Measurements from ENCODE around the gene SRP54. TPM values are rescaled to one million over a fixed set of nuclear protein-coding genes. Genes with fewer than 3 reads are reported as not detected.
A peak's percentile ranks its signal among the peaks of the same experiment; 100 is the strongest.

The SRP54 gene
- total and polyA plus RNA-seq, 2 of the 8 experiments (the other 6 are each of a cell fraction or from before 2014, with no cell fraction given): 19.7 to 60.0 TPM

DNA sequence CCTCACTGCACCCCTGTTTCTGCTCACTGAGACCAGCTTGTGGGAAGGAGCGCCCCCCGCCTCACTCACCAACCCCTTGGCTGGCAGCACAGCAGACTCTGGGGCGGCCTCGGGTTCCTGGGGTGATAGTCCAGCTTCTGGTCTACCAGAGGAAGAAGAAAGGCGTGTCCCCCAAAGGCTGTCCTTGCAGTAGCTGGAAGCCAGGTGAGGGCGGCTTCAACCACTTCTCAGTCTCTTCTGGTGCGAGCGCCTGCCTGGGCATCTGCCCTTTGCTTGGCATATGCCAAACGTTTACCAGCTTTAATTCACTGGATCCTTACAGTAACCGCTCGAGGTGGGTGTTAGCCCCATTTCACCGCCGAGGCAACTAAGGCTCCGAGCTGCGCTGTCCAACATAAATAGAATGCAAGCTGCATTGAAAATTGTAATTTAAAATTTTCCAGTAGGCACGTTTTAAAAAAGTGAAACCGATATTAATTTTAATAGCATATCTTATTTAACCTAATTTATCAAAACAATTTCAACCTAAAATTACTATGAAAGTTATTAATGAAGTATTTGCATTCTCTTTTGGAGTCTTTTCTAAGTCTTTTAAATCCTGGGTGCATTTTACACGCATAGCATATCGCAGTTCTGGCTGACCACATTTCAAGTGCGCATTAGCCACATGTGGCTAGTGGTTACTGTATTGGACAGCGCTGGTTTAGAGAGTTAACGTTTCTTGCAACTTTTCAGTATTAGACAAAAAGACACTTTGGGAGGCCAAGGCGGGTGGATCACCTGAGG is 64.2 kb downstream of the SRP54 start:
- Histone ChIP-seq H3K79me2 (ENCODE audit: control insufficient read depth in 1 of 2, insufficient read depth in 2 of 2, low read length in 2 of 2) (peaks cover 0 to 6% of the 10 kb centered on the region in 2 experiments; a peak in 2 of 4 replicates), H3K4me2 (ENCODE audit: insufficient read depth in 1 of 2, low read depth in 2 of 2, low read length in 2 of 2) (peak overlapping the region; percentile 70 to 85), H3K36me3 (ENCODE audit: control insufficient read depth in 2 of 4, insufficient read depth in 4 of 4, low read length in 3 of 4) (no peaks in the 10 kb centered on the region; a peak in 2 of 8 replicates), H3K14ac (ENCODE audit: insufficient read length) (no peak overlapping the region), H3K4me1 (replicated peaks in 1 of 4; ENCODE audit: control insufficient read depth in 3 of 4, insufficient read depth in 4 of 4, low read length in 3 of 4) (no peaks in the 10 kb centered on the region; a peak in 1 of 7 replicates), H2BK15ac (ENCODE audit: low read length) (no peak overlapping the region), H2BK20ac (ENCODE audit: low read length) (no peak overlapping the region), H3K9me3 (ENCODE audit: insufficient read depth in 2 of 2, low read depth in 1 of 2, low read length in 1 of 2) (no peaks in the 10 kb centered on the region), H3K9ac (replicated peaks in 1 of 4; ENCODE audit: extremely low read depth in 1 of 4, low read depth in 3 of 4, low read length in 3 of 4) (peak overlapping the region; percentile 61 to 83 (median 82)), H2AK5ac (ENCODE audit: low read depth, low read length) (no peak overlapping the region), H3K56ac (replicated peaks; ENCODE audit: insufficient read length, low read depth, low read length) (no peak overlapping the region), H2BK12ac (ENCODE audit: low read depth, low read length) (no peak overlapping the region), H3K23ac (ENCODE audit: insufficient read length) (no peak overlapping the region), H3K27me3 (replicated peaks in 1 of 4; ENCODE audit: control insufficient read depth in 3 of 4, extremely low read depth in 1 of 4, insufficient read depth in 3 of 4, low read length in 3 of 4) (no peaks in the 10 kb centered on the region), H4K20me1 (replicated peaks in 1 of 2; ENCODE audit: control insufficient read depth in 1 of 2, insufficient read depth in 2 of 2, low read length in 2 of 2) (no peaks in the 10 kb centered on the region), H4K91ac (replicated peaks; ENCODE audit: insufficient read length, low read length) (peak overlapping the region; percentile 93), H3K4ac (replicated peaks; ENCODE audit: insufficient read length, low read depth, low read length) (no peak overlapping the region), H3K27ac (ENCODE audit: low read depth, low read length) (peak overlapping the region; percentile 82), H4K5ac (ENCODE audit: insufficient read length, low read depth, low read length) (peak overlapping the region; percentile 99), H3K18ac (ENCODE audit: extremely low read depth, low read length) (peak overlapping the region; percentile 94), H2BK120ac (replicated peaks; ENCODE audit: low read depth, low read length) (no peak overlapping the region), H3K23me2 (ENCODE audit: low read depth, low read length) (no peaks in the 10 kb centered on the region; the same call in none of the 2 replicates), H2BK5ac (ENCODE audit: low read depth, low read length) (peak overlapping the region; percentile 96), H4K8ac (ENCODE audit: extremely low read depth, insufficient read depth, low read length) (peak overlapping the region; percentile 89; the same call in 1 of the 2 replicates), H3K4me3 (ENCODE audit: extremely low read depth in 1 of 4, insufficient read depth in 2 of 4, low read depth in 3 of 4, low read length in 4 of 4) (peak overlapping the region; percentile 67 to 87 (median 80)), H2AFZ (ENCODE audit: low read length) (0 out of 2 replicates have a peak overlapping the region, but pooled peaks have one; percentile 28), H3K79me1 (ENCODE audit: low read depth, low read length) (no peaks in the 10 kb centered on the region)
- CTCF ChIA-PET (ENCODE audit: partially characterized antibody): no interaction called here
- no peak for FAIRE-seq
- WGBS, 2 experiments (ENCODE audit: extremely low coverage in 1 of 2, insufficient coverage in 1 of 2, insufficient read length in 1 of 2, insufficient replicate concordance in 2 of 2, low coverage in 1 of 2, low lambda C conversion rate in 2 of 2, missing lambda C conversion rate in 1 of 2): 33% methylated on average over 23 of the region's 23 CpGs; no CpG with 5 or more reads in 1 of the 2 experiments
- TF ChIP-seq PHF8 (conservative IDR thresholded peaks at IDR 0.05; ENCODE audit: low read depth, low read length) (no peak), POLR2A (IDR thresholded peaks at IDR 0.05; ENCODE audit: control extremely low read depth in 1 of 2, low read depth in 2 of 2, low read length in 2 of 2) (0 out of 3 replicates have a peak, but pooled peaks of 1 of the 2 experiments have one; percentile 2), SIX5 (IDR thresholded peaks at IDR 0.05; ENCODE audit: low read depth, low read length) (no peak), SAP30 (IDR thresholded peaks at IDR 0.05; ENCODE audit: insufficient read depth, insufficient replicate concordance, low read length) (peak; percentile 17), KDM4A (IDR thresholded peaks at IDR 0.05; ENCODE audit: low read depth, low read length, severe bottlenecking) (peak; percentile 70), SIN3A (conservative IDR thresholded peaks at IDR 0.05 in 1 of 2, IDR thresholded peaks at IDR 0.05 in 1 of 2; ENCODE audit: low read depth in 1 of 2, low read length in 2 of 2) (0 out of 4 replicates have a peak, but pooled peaks of 1 of the 2 experiments have one; percentile 27), TBP (IDR thresholded peaks at IDR 0.05; ENCODE audit: low read depth, low read length) (no peak)
- DNase-seq (ENCODE audit: low read depth in 1 of 2, low spot score in 2 of 2): no peak
- POLR2A ChIA-PET (ENCODE audit: partially characterized antibody): interaction anchor here (0.5 to 2.3 kb wide), 16 partner anchors 9 to 667 kb away, joined by 3 to 17 read pairs (median 4); partner anchors contain the start of genes BAZ1A, NFKBIA and PPP2R3C

Measured in H1 (cell line).